ENCODE data around the gene PALLD.

GRCh38 chr4:168648929-168649328 is 152.1 kb downstream of the PALLD start:
- TF ChIP-seq CTCF (IDR thresholded peaks at IDR 0.05), result no peak
- no peak for TF ChIP-seq POLR2A (IDR thresholded peaks at IDR 0.05)
